Right cardiac atrium (tissue), 5 donors: ENCODE results near the gene ECSCR. TPM values are rescaled to one million over a fixed set of nuclear protein-coding genes. Genes with fewer than 3 reads are reported as not detected.

Experiments
- ATAC-seq, 2 donors: fragments of 200-7000 bp; cut with Tn5 transposase; one replicate each; pipeline versions ENCODE4 v1.8.0 to v1.9.1; 2020; ENCODE audit warnings: moderate library complexity in 2 of 2, mild to moderate bottlenecking in 1 of 2
- DNase-seq, 3 donors: peaks; one replicate each; pipeline ENCODE4 v3.0.0-alpha.2; 2020
- H3K27ac ChIP-seq: one replicate; pipeline ENCODE4 v1.5.1; 2013; ENCODE audit warnings: mild to moderate bottlenecking, low read length, control low read depth, moderate library complexity
- H3K27me3 ChIP-seq: one replicate; pipeline ENCODE4 v1.6.1; 2013; ENCODE audit not compliant: control insufficient read depth, insufficient read depth
- H3K4me1 ChIP-seq: one replicate; pipeline ENCODE4 v1.6.1; 2013; ENCODE audit warnings: low read length; ENCODE audit not compliant: control insufficient read depth, insufficient read depth
- H3K4me3 ChIP-seq: one replicate; pipeline ENCODE4 v1.5.1; 2013; ENCODE audit warnings: low read length, control low read depth
- H3K9me3 ChIP-seq: one replicate; pipeline ENCODE4 v1.6.1; 2013; ENCODE audit warnings: low read length; ENCODE audit not compliant: control insufficient read depth
- WGBS: extraction: QIAGEN DNeasy Blood & Tissue Kit; methylation state at CpG from one replicate; pipeline ENCODE4 v1.1.7; 2013; 5-methylcytosine and 5-hydroxymethylcytosine counted together
- intact Hi-C, 4 donors: fragments of 100-400 bp; cut with DNase I; formaldehyde crosslinking; loops; one replicate each; pipeline versions ENCODE4 v1.11.0 to v1.14.0; 2022 to 2023
- polyA plus RNA-seq: library from polyadenylated mRNA; stranded (reverse); fragments of 200-250 nt; gene quantifications from one replicate; pipeline ENCODE4 v1.2.3, GENCODE V29; 2013
- total RNA-seq, 4 donors: library from RNA; stranded (reverse); fragmentation: NEBNext Ultra II Directional; extraction: Animal tissue kit (Norgen Biotek cat#: 25700); gene quantifications; one replicate each; pipeline ENCODE4 v1.2.1, GENCODE V29; 2021
- donor health status: healthy with polysubstance abuse.
- donor health status: DM: no; HTN: yes; CAD: no.
- donor health status: DM: no; HTN: no; CAD: no.
- donor health status: DM: no; HTN: yes; CAD: no; lungs with severe emphysema.
- donor health status: DM: yes; HTN: yes; CAD: no.

Gene ECSCR
- total and polyA plus RNA-seq, 5 donors: 19.9 to 38.3 (median 21.3) TPM

DNA sequence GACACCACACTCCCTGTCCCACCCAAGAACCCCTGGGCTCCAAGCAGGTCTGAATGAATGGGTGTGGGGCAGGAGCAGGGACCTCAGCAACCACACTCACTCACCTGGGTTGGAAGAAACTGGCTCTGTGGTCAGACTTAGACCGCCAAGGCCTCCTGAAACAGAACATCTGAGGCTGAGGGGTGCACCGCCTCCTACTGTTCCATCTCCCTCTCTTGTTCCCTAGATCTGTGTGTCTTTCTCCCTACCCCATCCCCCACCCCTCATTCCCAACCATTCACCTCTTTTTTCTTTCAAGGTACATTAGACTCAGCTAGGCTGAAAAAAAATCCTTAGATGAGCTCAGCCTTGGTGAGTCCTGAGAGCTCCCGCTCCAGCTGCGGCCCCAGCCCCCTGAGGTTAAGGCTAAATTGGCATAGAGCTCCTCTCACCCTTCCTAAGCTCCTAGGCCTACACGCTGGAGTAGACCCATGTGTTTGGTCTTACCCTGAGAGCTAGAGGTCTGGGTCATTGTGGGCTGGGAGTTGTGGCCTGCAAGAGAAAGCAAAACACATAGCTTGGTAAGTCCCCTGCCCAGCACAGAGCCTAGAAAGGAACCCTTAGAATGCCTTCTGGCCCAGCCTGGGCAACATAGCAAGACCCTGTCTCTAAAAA, 4.8 kb downstream of the ECSCR start:
- no peak for DNase-seq
- intact Hi-C loops: no loop called here
- ATAC-seq: no peak
- Histone ChIP-seq H3K27me3 (no peaks in the 10 kb centered on the region), H3K4me3 (no peak overlapping the region), H3K27ac (no peak overlapping the region), H3K9me3 (no peaks in the 10 kb centered on the region), H3K4me1 (no peaks in the 10 kb centered on the region)
- WGBS: 95% methylated on average over 5 of the region's 5 CpGs

DNA sequence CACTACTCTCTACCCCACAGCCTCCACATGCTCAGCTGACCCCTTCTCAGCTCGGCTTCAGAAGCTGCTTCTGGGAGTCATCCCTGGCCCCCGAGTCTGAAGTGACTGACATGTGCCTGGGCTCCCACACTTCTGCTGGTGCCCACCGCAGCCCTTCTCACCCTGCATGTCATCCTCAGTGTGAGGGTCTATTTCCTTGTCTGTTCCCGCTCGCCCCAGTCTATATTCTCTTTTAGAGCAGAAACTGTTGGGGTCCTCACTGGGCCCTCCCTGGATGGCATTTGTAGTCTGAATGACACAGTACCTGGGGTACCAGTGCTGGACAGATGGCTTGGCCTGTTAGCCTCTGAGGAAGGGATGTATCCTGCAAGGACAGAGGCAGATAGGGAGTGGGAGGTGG, 5.3 kb downstream of the ECSCR start:
- no peaks in the 10 kb centered on the region for H3K9me3 ChIP-seq
- H3K27ac ChIP-seq: no peak overlapping the region
- H3K27me3 ChIP-seq: no peaks in the 10 kb centered on the region
- WGBS: 94% methylated on average over 5 of the region's 5 CpGs
- DNase-seq: no peak
- intact Hi-C loops: no loop called here
- H3K4me1 ChIP-seq: no peaks in the 10 kb centered on the region
- no peak for ATAC-seq
- H3K4me3 ChIP-seq: no peak overlapping the region

GRCh38 chr5:139456776-139457175, 5.8 kb downstream of the ECSCR start:
- H3K27me3 ChIP-seq: no peaks in the 10 kb centered on the region
- no peaks in the 10 kb centered on the region for H3K4me1 ChIP-seq
- 88% methylated on average over 12 of the region's 12 CpGs for WGBS
- H3K9me3 ChIP-seq: no peaks in the 10 kb centered on the region
- ATAC-seq: no peak
- DNase-seq: no peak
- no peak overlapping the region for H3K4me3 ChIP-seq
- intact Hi-C loops: no loop called here
- no peak overlapping the region for H3K27ac ChIP-seq

DNA sequence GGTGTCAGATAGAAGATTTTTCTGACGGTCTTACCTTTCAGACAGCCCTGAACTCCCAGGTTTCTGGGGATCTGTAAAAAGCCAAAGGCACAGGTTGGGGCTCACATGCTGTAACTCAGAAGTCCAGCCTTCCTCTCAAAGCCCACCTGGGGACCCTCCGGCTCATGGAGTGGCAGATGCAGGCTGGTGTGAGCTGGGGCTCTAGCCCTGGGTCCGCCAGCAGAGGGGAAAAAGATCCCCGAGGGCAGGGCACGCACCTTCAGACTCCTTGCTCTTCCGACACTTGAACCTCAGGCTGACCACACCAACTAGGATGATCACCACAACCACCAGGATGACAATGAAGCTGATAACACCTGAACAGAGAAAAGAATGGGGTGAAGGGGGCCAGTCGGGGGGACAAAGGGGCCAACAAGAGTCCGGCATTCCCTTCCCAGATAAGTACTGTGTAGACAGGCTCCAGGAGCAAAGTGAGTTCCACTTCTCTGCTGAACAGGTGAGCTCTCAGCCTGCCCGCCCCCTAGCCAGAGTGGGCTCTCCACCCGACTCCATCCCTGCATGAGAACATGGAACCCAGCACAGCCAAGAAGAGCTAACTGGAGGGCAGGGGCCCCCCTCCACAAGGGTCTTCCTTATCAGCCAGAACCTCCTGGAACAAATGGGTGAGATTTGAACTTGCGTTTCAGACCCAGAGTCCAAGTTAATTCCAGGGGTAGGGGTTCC, 7.8 kb downstream of the ECSCR start:
- H3K4me1 ChIP-seq: no peaks in the 10 kb centered on the region
- 90% methylated on average over 11 of the region's 11 CpGs for WGBS
- H3K4me3 ChIP-seq: no peak overlapping the region
- DNase-seq (no peak), ATAC-seq (no peak)
- no peaks in the 10 kb centered on the region for H3K27me3 ChIP-seq
- no peaks in the 10 kb centered on the region for H3K9me3 ChIP-seq
- H3K27ac ChIP-seq: no peak overlapping the region
- intact Hi-C loops: no loop called here

GRCh38 chr5:139453683-139454567, 8.6 kb downstream of the ECSCR start:
- 86% methylated on average over 3 of the region's 3 CpGs for WGBS
- intact Hi-C loops: no loop called here
- no peak for ATAC-seq

DNA sequence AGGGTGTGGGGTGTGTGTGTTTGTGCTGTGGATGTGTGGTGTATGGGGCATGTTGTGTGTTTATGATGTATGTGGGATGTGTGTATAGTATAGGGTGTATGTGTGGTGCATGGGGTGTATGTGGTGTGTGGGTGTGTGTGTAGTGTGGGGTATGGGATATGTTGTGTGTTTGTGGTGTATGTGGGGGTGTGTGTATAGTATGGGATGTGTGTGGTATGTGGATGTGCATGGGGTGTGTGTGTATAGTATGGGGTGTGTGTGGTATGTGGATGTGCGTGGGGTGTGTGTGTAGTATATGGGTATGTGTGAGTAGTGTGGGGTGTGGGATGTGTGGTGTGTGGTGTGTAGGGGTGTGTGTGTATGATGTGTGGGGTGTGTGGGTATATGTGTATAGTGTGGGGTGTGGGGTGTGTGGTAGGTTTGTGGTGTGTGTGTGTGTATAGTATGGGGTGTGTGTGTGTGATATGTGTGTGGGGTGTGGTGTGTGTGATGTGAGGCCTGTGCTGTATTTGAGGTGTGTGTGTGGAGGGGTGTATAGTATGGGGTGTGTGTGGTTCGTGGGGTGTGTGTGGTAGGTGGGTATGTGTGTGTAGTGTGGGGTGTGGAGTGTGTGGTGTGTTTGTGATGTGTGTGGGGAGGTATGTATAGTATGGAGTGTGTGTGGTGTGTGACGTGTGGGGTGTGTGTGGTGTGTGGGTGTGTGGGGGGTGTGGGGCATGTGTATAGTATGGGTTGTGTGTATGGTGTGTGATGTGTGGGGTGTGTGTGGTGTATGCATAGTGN, 10.5 kb downstream of the ECSCR start:
- H3K27me3 ChIP-seq: no peaks in the 10 kb centered on the region
- WGBS: 82% methylated on average over 3 of the region's 3 CpGs
- intact Hi-C loops: no loop called here
- no peaks in the 10 kb centered on the region for H3K9me3 ChIP-seq
- ATAC-seq: peak; percentile 19 to 39
- H3K4me1 ChIP-seq: no peaks in the 10 kb centered on the region
- H3K4me3 ChIP-seq: no peak overlapping the region
- DNase-seq: no peak
- no peak overlapping the region for H3K27ac ChIP-seq

More at GRCh38 chr5:139453683-139454567, 8.6 kb downstream of the ECSCR start:
- H3K4me1 ChIP-seq: no peaks in the 10 kb centered on the region
- DNase-seq: no peak
- no peak overlapping the region for H3K4me3 ChIP-seq
- H3K27me3 ChIP-seq: no peaks in the 10 kb centered on the region
- no peak overlapping the region for H3K27ac ChIP-seq
- no peaks in the 10 kb centered on the region for H3K9me3 ChIP-seq

- Histone ChIP-seq H3K27me3 (no peaks in the 10 kb centered on the region), H3K27ac (no peak overlapping the region), H3K4me3 (no peak overlapping the region), H3K4me1 (no peaks in the 10 kb centered on the region), H3K9me3 (no peaks in the 10 kb centered on the region)
- DNase-seq (no peak), ATAC-seq (no peak)
- intact Hi-C loops: no loop called here
- WGBS: 95% methylated on average over 2 of the region's 2 CpGs
These were observed 11.4 kb downstream of the ECSCR start for GRCh38 chr5:139451176-139451575.

DNA sequence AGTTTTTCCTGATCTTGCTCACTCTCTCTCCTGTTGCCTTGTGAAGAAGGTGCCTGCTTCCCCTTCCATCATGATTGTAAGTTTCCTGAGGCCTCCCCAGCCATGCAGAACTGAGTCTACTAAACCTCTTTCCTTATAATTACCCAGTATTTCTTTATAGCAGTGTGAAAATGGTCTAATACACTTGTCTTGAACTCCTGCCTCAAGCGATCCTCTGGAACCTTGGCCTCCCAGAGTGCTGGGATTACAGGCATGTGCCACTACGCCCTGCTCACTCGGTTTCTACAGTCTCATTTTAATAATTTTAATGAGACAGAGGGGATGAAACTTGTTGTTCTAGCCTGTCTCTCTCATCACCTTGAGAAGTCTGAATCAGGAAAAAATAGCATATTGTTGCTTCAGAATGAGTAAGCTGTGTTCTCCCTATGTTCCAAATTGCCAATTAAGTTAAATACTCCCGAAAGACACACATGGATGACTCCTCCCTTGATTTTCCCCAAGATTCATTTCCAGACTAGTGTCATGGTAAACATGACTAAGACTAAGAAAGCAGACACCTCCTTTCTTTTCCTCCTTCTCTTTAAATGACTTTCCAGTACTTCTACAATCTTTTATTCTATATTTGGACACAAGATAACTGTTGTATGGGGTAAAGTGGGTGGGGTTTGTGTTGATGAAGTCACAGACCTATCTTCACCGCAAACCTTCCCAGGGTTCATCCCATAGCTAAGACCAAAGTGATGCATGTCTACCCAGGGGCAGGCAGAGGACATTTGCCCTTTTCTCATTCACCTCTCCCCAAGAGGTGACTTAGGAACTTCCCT, 15.4 kb downstream of the ECSCR start:
- Histone ChIP-seq H3K4me1 (peaks cover 2% of the 10 kb centered on the region), H3K4me3 (no peak overlapping the region), H3K9me3 (no peaks in the 10 kb centered on the region), H3K27ac (no peak overlapping the region), H3K27me3 (no peaks in the 10 kb centered on the region)
- DNase-seq (no peak), ATAC-seq (peak in 1 of 2 donors; percentile 27)
- intact Hi-C loops: no loop called here
- WGBS: 80% methylated on average over 5 of the region's 5 CpGs

DNA sequence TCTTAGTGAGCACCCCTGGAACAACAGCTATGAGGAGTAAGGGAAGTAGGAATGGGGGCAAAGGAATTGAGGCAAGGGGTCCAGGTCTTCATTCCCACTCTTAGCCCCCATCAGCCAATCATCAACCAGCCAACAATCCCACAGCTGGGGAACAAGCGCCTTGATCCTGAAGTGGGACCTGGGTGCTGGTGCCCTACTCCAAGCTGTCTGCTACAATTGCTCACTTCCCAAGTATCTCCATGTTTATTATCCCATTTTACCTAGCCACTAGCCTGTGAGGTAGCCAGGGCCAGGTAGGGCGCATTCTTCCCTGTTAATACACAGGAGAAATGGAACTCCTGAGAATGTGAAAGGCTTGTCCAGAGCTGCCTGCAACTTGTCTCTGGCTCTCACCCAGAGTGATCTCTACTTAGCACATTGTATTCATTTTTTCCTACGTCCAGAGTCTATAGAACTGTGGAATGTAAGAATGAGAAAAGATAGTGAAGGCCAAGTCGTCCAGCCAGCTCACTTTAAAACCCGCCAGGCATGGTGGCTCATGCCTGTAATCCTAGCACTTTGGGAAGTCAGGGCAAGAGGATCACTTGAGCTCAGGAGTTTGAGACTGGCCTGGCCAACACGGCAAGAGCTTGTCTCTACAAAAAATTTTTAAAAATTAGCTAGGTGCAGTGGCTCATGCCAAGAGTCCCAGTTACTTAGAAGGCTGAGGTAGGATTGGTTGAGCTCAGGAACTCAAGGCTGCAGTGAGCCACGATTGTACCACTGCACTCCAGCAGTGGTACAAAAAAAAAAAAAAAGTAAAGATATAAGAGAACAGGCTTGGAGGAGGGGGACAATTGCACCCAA, 17.0 kb downstream of the ECSCR start:
- H3K4me1 ChIP-seq: peaks cover 2% of the 10 kb centered on the region
- DNase-seq (no peak), ATAC-seq (peak; percentile 22 to 25)
- WGBS: 46% methylated on average over 7 of the region's 7 CpGs
- H3K27me3 ChIP-seq: no peaks in the 10 kb centered on the region
- no peak overlapping the region for H3K27ac ChIP-seq
- H3K4me3 ChIP-seq: no peak overlapping the region
- H3K9me3 ChIP-seq: no peaks in the 10 kb centered on the region
- intact Hi-C loops: no loop called here
